Astrocyte of the spinal cord (primary cell): Measurements from ENCODE around the gene PMVK.

Experiments used
- DNase-seq: peaks from one replicate; pipeline ENCODE4 v3.0.0; 2011; ENCODE audit warnings: low read depth, low spot score
- H3K4me3 ChIP-seq: 2 replicates; pipeline ENCODE4 v1.5.1; 2011; ENCODE audit warnings: low read depth, mild to moderate bottlenecking, low read length, moderate library complexity
- in situ Hi-C: cut with HindIII; loops from 2 replicates; pipeline ENCODE4 v1.10.0; 2017; ENCODE audit warnings: low sequenced_read_pairs
- TF ChIP-seq, protein P1 (sequence below): IDR thresholded peaks from 2 replicates; pipeline ENCODE4 v1.5.1; 2012; ENCODE audit warnings: low read depth, mild to moderate bottlenecking, low read length, inconsistent platforms

The PMVK gene

DNA sequence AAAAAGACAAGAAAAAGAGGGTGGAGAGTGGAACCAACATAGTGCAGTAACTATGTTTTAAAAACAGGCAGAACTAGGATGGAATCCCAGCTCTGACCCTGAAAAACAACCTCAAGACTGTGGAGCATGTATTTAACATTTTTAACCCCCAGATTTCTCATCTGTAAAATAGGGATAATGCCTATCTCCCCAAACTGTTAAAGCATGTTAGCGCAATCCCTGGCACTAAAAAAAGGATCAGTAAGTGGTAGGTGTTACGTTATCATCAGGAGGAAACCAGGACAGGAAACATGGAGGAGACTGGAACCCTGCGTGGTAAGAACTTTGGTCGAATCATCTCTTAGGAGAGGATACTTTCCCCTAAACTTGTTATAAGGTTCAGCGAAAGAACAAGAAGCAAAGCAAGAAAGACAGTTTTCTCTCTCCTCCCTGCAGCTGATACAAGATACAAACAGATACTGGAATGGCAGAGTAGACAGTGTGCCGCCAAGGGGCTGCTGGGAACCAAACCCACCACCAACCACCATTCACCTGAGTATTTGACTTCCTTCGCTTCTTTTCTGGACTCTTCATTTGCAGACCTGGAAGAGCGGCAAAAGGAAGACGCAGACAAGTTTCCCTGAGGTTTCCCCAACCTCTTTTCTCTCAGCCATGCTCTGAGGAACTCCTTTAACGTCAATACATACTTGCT, 24.1 kb upstream of the PMVK start:
- peak overlapping the region; percentile 59 for H3K4me3 ChIP-seq
- TF ChIP-seq, protein P1, sequence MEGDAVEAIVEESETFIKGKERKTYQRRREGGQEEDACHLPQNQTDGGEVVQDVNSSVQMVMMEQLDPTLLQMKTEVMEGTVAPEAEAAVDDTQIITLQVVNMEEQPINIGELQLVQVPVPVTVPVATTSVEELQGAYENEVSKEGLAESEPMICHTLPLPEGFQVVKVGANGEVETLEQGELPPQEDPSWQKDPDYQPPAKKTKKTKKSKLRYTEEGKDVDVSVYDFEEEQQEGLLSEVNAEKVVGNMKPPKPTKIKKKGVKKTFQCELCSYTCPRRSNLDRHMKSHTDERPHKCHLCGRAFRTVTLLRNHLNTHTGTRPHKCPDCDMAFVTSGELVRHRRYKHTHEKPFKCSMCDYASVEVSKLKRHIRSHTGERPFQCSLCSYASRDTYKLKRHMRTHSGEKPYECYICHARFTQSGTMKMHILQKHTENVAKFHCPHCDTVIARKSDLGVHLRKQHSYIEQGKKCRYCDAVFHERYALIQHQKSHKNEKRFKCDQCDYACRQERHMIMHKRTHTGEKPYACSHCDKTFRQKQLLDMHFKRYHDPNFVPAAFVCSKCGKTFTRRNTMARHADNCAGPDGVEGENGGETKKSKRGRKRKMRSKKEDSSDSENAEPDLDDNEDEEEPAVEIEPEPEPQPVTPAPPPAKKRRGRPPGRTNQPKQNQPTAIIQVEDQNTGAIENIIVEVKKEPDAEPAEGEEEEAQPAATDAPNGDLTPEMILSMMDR: no peak
- in situ Hi-C loops: no loop called here
- no peak for DNase-seq

DNA sequence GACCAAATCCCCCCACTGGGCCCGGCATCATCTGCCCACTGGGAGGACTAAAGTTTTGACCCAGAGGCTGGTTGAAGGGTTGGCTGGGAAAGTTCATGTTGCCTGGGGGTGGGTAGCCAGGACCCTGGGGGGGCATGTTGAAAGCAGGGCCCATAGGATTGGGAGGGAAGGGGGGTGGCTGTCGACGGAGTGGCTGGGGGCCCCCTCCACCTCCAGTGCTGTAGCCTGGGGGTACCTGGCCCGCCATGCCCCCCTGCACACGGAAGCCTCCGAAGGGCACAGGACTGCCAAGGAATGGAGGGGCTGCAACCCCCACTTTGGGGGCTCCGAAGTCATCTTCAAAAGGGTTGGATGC, 22.9 kb upstream of the PMVK start:
- TF ChIP-seq, protein P1: no peak
- in situ Hi-C loops: no loop called here
- no peak for DNase-seq
- no peak overlapping the region for H3K4me3 ChIP-seq

DNA sequence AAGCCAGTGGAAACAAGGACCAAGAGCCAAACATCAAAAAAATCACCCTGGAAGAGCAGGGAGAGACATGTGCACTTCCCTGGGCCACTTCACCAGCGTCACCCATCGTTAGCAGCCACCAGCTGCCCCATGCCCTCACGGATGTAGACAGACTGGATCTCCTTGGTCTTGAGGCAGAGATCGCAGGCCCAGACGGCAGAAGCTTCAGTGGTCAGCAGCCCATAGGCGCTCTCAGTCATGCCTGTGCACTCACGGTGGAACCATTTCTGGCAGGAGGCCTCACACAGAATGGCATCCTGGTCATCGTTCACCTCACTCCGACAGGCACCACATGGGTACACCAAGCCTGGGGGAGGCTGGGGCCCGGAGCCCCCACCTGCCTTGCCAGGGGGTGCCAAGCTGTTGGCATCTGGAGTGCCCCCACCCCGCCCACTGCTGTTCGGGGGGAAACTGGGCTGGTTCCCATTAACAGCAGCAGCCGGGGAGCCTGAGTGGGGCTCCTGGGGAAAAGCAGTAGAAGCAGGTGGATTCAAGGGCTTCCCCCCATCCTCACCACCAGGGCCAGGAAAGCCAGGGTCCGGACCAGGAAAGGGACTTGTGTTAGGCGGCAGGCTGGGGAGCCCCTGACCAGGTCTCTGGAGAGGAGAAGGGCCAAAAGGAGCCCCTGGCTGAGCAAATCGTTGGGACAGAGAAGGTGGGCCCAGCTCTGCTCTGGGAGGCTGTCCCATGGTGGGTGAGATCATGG, 22.3 kb upstream of the PMVK start:
- in situ Hi-C loops: no loop called here
- TF ChIP-seq, protein P1: no peak

DNA sequence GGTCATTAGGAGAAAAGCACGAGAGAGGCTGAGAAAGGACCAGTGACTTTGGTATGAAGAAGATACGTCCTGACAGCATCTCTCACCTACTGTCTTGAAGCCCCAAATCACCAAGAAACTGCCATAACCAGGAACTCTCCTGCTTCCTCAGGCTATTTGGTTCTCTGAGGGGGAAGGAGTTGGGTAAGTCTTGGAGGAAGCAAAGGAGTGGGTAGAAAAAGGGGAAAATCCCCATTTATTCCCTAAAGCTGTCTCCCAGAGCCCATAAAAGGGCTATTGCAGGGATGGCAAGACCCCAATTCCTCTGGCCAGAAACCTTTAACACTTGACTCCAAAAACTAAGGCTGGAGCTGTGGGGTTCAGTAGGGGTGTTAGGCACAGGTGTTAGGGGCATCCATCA, 21.5 kb upstream of the PMVK start:
- in situ Hi-C loops: no loop called here
- TF ChIP-seq, protein P1: no peak
- no peak for DNase-seq
- no peak overlapping the region for H3K4me3 ChIP-seq

More for the DNA sequence above, 22.3 kb upstream of the PMVK start:
- DNase-seq: no peak
- H3K4me3 ChIP-seq: no peak overlapping the region

DNA sequence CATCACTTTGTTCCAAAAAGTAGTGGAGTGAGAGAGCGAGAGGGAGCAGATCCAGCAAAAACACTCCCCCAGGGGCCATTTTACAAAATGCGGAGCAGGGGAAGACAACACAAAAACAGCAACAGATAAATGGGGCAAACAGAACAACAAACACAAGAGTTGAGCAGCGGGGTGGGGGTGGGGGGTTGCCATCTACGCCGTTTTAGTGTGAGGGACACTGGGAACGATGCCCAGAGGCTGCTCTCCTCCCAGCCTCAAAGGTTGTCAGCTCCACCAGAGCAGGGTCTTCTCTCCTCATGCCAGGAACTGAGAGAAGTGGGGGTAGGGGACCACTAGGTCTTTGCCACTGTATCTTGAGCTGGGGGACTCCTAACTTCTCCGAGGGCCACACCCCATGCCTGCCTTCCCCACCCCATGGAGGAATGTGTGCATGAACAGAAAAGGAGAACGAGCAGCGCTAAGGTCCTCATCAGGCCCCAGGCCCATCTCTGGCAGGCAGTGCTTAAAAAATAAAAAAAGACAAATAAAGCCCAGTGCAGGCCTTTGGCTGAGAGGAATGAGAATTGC, 20.7 kb upstream of the PMVK start:
- DNase-seq: no peak
- H3K4me3 ChIP-seq: no peak overlapping the region
- in situ Hi-C loops: no loop called here
- TF ChIP-seq, protein P1: no peak

DNA sequence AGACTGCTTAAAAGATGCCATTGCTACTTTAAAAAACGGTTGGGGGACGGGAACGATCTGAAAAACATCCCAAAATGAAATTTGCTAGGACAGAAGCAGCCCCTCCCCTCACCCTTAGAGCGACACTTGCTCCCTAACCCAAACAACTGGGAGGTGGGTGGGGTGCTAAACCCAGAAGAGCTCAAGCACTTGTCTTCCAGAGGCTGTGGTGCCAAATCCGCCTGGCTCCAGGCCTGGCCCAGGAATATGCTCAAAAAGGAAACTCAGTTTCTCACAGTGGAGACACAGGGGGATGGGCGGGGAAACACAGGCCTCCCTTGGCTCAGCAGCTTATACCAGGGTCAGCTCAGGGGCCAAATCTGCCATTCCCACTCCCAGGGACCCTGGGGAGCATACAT, 20.0 kb upstream of the PMVK start:
- TF ChIP-seq, protein P1: no peak
- no peak for DNase-seq
- H3K4me3 ChIP-seq: peak overlapping the region; percentile 52
- in situ Hi-C loops: no loop called here
